Loucy (cell line): Measurements from ENCODE around the gene DGCR6.
"Not testable (repeated sequence)": the region's sequence is repeated elsewhere in the genome, so short reads cannot be mapped to it uniquely, and the experiment has no call there.

ENCODE experiments used
- H2AFZ ChIP-seq: fragments of 200-600 bp; sonication (generic); 2 replicates; pipeline ENCODE4 v1.6.0; 2016; ENCODE audit warnings: antibody characterized with exemption, mild to moderate bottlenecking, low read length, moderate library complexity
- H3F3A ChIP-seq: fragments of 200-600 bp; 2 replicates; pipeline ENCODE4 v1.6.0; 2016; ENCODE audit warnings: antibody characterized with exemption, low read depth, mild to moderate bottlenecking
- H3K27me3 ChIP-seq: fragments of 200-600 bp; sonication (generic); 2 replicates; pipeline ENCODE4 v1.6.1; 2014; ENCODE audit warnings: low read length, mild to moderate bottlenecking; ENCODE audit not compliant: insufficient read depth, poor library complexity, severe bottlenecking
- H3K36me3 ChIP-seq: fragments of 200-600 bp; sonication (generic); 2 replicates; pipeline ENCODE4 v1.6.1; 2016; ENCODE audit warnings: low read length; ENCODE audit not compliant: insufficient read depth
- H3K4me1 ChIP-seq: fragments of 200-600 bp; sonication (generic); 2 replicates; pipeline ENCODE4 v1.5.1; 2014; ENCODE audit warnings: low read length, mild to moderate bottlenecking; ENCODE audit not compliant: insufficient read depth, poor library complexity, severe bottlenecking
- H3K4me2 ChIP-seq: fragments of 200-600 bp; sonication (generic); 2 replicates; pipeline ENCODE4 v1.6.0; 2014; ENCODE audit warnings: antibody characterized with exemption, low read length, low read depth, mild to moderate bottlenecking; ENCODE audit not compliant: poor library complexity, severe bottlenecking
- H3K4me3 ChIP-seq: fragments of 200-600 bp; sonication (generic); 2 replicates; pipeline ENCODE4 v1.5.1; 2014; ENCODE audit warnings: low read length, mild to moderate bottlenecking, mixed read lengths; ENCODE audit not compliant: poor library complexity, severe bottlenecking
- H3K79me2 ChIP-seq: fragments of 200-600 bp; sonication (generic); 2 replicates; pipeline ENCODE4 v1.6.1; 2014; ENCODE audit warnings: low read length; ENCODE audit not compliant: insufficient read depth
- H3K9ac ChIP-seq: fragments of 200-600 bp; sonication (generic); 2 replicates; pipeline ENCODE4 v1.6.0; 2014; ENCODE audit warnings: mild to moderate bottlenecking, low read depth, low read length, moderate library complexity; ENCODE audit not compliant: poor library complexity, severe bottlenecking
- H3K9me2 ChIP-seq: fragments of 200-600 bp; sonication (generic); replicated peaks from 2 replicates; pipeline ENCODE4 v1.6.1; 2016; ENCODE audit warnings: low read depth, low read length, mixed read lengths
- H3K9me3 ChIP-seq: fragments of 200-600 bp; sonication (generic); 2 replicates; pipeline ENCODE4 v1.6.1; 2014; ENCODE audit warnings: mild to moderate bottlenecking, antibody characterized with exemption, low read length, low read depth; ENCODE audit not compliant: insufficient read depth
- H4K20me1 ChIP-seq: fragments of 200-600 bp; sonication (generic); 2 replicates; pipeline ENCODE4 v1.6.0; 2014; ENCODE audit warnings: antibody characterized with exemption, low read length, mild to moderate bottlenecking; ENCODE audit not compliant: insufficient read depth, poor library complexity, severe bottlenecking

Gene DGCR6

DNA sequence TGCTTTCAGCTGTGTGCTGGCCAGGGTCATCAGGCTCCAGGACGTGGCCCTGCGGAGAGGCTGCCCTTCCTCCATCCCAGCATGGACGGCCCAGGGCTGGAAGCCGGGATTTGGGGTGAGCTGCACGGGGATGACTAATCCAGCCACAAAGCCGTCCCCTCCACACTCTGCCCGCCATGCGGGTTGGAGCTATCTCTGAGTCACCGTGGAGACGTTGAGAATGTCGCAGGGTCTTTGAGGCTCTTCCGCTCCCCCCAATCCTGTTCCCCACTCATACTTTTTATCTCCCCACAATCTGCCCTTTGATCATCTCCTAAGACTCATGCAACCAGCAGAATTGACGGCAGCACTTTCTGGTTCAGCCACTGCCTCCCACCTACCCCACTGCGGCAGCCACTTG lies 52.6 kb downstream of the DGCR6 start:
- H4K20me1 ChIP-seq, H3F3A ChIP-seq, H3K9ac ChIP-seq, H3K4me1 ChIP-seq, H2AFZ ChIP-seq, H3K9me3 ChIP-seq, H3K4me2 ChIP-seq, H3K27me3 ChIP-seq, H3K9me2 ChIP-seq, H3K36me3 ChIP-seq, H3K79me2 ChIP-seq, H3K4me3 ChIP-seq: not testable (repeated sequence)

GRCh38 chr22:18959266-18959665 lies 53.1 kb downstream of the DGCR6 start:
- not testable (repeated sequence) for H3K79me2 ChIP-seq, H3F3A ChIP-seq, H3K4me3 ChIP-seq, H2AFZ ChIP-seq, H3K36me3 ChIP-seq, H3K9me2 ChIP-seq, H3K27me3 ChIP-seq, H3K9ac ChIP-seq, H4K20me1 ChIP-seq, H3K4me2 ChIP-seq, H3K4me1 ChIP-seq, H3K9me3 ChIP-seq

GRCh38 chr22:18959741-18960140 lies 53.6 kb downstream of the DGCR6 start:
- H3K27me3 ChIP-seq, H3K4me3 ChIP-seq, H2AFZ ChIP-seq, H3F3A ChIP-seq, H4K20me1 ChIP-seq, H3K4me1 ChIP-seq, H3K36me3 ChIP-seq, H3K9me2 ChIP-seq, H3K9ac ChIP-seq, H3K4me2 ChIP-seq, H3K79me2 ChIP-seq, H3K9me3 ChIP-seq: not testable (repeated sequence)

DNA sequence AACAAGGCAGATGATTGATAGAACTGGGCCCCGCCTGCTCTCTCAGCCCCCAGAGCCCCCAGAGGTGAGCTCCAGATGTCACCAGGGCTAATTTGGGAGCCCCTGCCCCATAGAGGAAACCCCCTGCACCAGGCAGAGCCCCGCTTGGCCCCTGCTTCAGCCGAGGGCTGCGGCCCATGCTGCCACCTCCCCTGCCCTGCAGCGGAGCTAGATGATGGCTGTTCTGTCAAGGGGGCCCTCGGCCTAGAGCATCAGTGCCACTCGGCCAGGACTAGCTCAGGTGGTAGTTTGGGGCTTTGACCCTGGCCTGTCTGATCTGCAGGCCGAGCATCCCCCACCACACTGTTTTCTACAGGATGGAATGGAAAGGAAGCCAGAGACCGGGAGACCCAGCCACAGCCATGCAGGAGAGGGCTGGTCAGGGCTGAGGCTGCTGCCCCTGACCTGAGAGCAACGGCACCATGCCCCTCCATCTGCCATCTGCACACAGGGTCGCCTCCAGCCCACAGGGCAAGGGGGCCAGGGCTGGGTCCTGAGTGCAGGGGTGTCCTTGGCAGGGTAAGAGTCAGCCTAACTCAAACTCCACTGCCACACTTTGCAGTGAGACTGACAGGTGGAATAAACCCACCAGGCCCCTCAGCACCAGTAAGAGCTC lies 54.2 kb downstream of the DGCR6 start:
- not testable (repeated sequence) for H2AFZ ChIP-seq, H3K4me1 ChIP-seq, H3K9me3 ChIP-seq, H4K20me1 ChIP-seq, H3K36me3 ChIP-seq, H3K9ac ChIP-seq, H3K4me3 ChIP-seq, H3K27me3 ChIP-seq, H3K79me2 ChIP-seq, H3K9me2 ChIP-seq, H3F3A ChIP-seq, H3K4me2 ChIP-seq

GRCh38 chr22:18961201-18961600 lies 55.1 kb downstream of the DGCR6 start:
- H3K9me2 ChIP-seq, H2AFZ ChIP-seq, H3K36me3 ChIP-seq, H3F3A ChIP-seq, H3K9ac ChIP-seq, H3K4me1 ChIP-seq, H3K4me3 ChIP-seq, H3K27me3 ChIP-seq, H4K20me1 ChIP-seq, H3K9me3 ChIP-seq, H3K79me2 ChIP-seq, H3K4me2 ChIP-seq: not testable (repeated sequence)
